HCT116 (cell line): ENCODE data around the gene IL21R. TPM values are rescaled to one million over a fixed set of nuclear protein-coding genes. Genes with fewer than 3 reads are reported as not detected.

Source experiments
- ATAC-seq: fragments of 200-7000 bp; cut with Tn5 transposase; 2 replicates; pipeline ENCODE4 v1.9.1; 2020; ENCODE audit warnings: mild to moderate bottlenecking, moderate library complexity
- BruUV-seq: library from RNA; stranded (reverse); fragments of 400-500 nt; replicated peaks from 2 replicates; lab custom pipeline; 2021; lab: Mats Ljungman, UMichigan
- CTCF ChIA-PET: fragments of 300-600 bp; sonication (Branson Sonifier 250); formaldehyde crosslinking; loops from one replicate; lab custom pipeline; 2021; ENCODE audit warnings: antibody characterized with exemption; lab: Charles Lee
- POLR2A ChIA-PET: fragments of 300-600, 350-600 bp; sonication (Branson Sonifier 250); formaldehyde crosslinking; loops from one replicate; lab custom pipeline; 2021; ENCODE audit warnings: antibody characterized with exemption; lab: Charles Lee
- RAD21 ChIA-PET, 2 experiments: fragments of 300-600 bp; sonication (Branson Sonifier 250); formaldehyde crosslinking; loops; one replicate each; lab custom pipeline; 2023; ENCODE audit warnings: low total read pairs in 2 of 2; ENCODE audit not compliant: uncharacterized antibody in 2 of 2, unreplicated experiment in 2 of 2, low non-redundant PET in 1 of 2; lab: Charles Lee
- DNase-seq: peaks from one replicate; pipeline ENCODE4 v3.0.0-alpha.2; 2010; ENCODE audit warnings: low read depth, low spot score
- H2AFZ ChIP-seq: fragments of 200-600 bp; shearing (Covaris generic), sonication (generic); 2 replicates; pipeline ENCODE4 v1.6.1; 2017; ENCODE audit warnings: low read depth, mixed run types, mixed read lengths, antibody characterized with exemption, low read length; ENCODE audit not compliant: poor library complexity, severe bottlenecking
- H3K27ac ChIP-seq: 2 replicates; pipeline ENCODE4 v1.5.1; 2012; ENCODE audit warnings: low read depth, low read length
- H3K27me3 ChIP-seq: fragments of 200-600 bp; sonication (generic); 2 replicates; pipeline ENCODE4 v1.6.1; 2016; ENCODE audit warnings: mixed run types, low read length, mixed read lengths; ENCODE audit not compliant: insufficient read depth
- H3K36me3 ChIP-seq, 2 experiments: fragments of 200-500 bp in 1 of 2; fragments of 200-600 bp in 1 of 2; sonication (Bioruptor generic) in 1 of 2; sonication (generic) in 1 of 2; 2 replicates each; pipeline versions ENCODE4 v1.5.1 to v1.6.1; 2014 to 2016; ENCODE audit warnings: low read length in 2 of 2, inconsistent platforms in 1 of 2, mixed read lengths in 1 of 2, mixed run types in 1 of 2; ENCODE audit not compliant: insufficient read depth in 2 of 2, control insufficient read depth in 1 of 2
- H3K4me1 ChIP-seq, 2 experiments: fragments of 200-600 bp in 1 of 2; sonication (generic) in 1 of 2; 2 replicates each; pipeline versions ENCODE4 v1.5.1 to v1.6.1; 2012 to 2017; ENCODE audit warnings: low read length in 2 of 2, inconsistent platforms in 1 of 2, mild to moderate bottlenecking in 1 of 2, mixed read lengths in 1 of 2, mixed run types in 1 of 2, moderate library complexity in 1 of 2; ENCODE audit not compliant: insufficient read depth in 2 of 2, control insufficient read depth in 1 of 2
- H3K4me2 ChIP-seq: fragments of 200-600 bp; sonication (generic); 2 replicates; pipeline ENCODE4 v1.6.1; 2017; ENCODE audit warnings: mixed run types, low read length, mixed read lengths
- H3K4me3 ChIP-seq, 2 experiments: fragments of 200-600 bp in 1 of 2; sonication (generic) in 1 of 2; replicated peaks in 1 of 2; 2 replicates each; pipeline ENCODE4 v1.5.1; 2011 to 2016; ENCODE audit warnings: low read length in 2 of 2, control low read depth in 1 of 2, low read depth in 1 of 2, mild to moderate bottlenecking in 1 of 2, mixed read lengths in 1 of 2, mixed run types in 1 of 2
- H3K79me2 ChIP-seq: fragments of 200-600 bp; sonication (generic); 2 replicates; pipeline ENCODE4 v1.6.1; 2017; ENCODE audit warnings: mild to moderate bottlenecking, mixed run types, low read length, moderate library complexity, mixed read lengths; ENCODE audit not compliant: insufficient read depth
- H3K9ac ChIP-seq: fragments of 200-600 bp; sonication (generic); 2 replicates; pipeline ENCODE4 v1.6.1; 2016; ENCODE audit warnings: low read length, mixed read lengths
- H3K9me2 ChIP-seq: fragments of 200-600 bp; sonication (generic), shearing (Covaris generic); 2 replicates; pipeline ENCODE4 v1.6.1; 2017; ENCODE audit warnings: mixed run types, mild to moderate bottlenecking, moderate library complexity; ENCODE audit not compliant: insufficient read depth
- H3K9me3 ChIP-seq, 2 experiments: fragments of 200-500 bp in 1 of 2; fragments of 200-600 bp in 1 of 2; sonication (Bioruptor generic) in 1 of 2; sonication (generic) in 1 of 2; 2 replicates each; pipeline ENCODE4 v1.6.1; 2014 to 2017; ENCODE audit warnings: low read length in 2 of 2, mixed read lengths in 2 of 2, inconsistent platforms in 1 of 2, low read depth in 1 of 2, mild to moderate bottlenecking in 1 of 2, mixed run types in 1 of 2, moderate library complexity in 1 of 2; ENCODE audit not compliant: control insufficient read depth in 1 of 2, insufficient read depth in 1 of 2
- H4K20me1 ChIP-seq: fragments of 200-600 bp; sonication (generic), shearing (Covaris generic); 2 replicates; pipeline ENCODE4 v1.6.1; 2017; ENCODE audit warnings: mixed run types, mild to moderate bottlenecking, moderate library complexity; ENCODE audit not compliant: insufficient read depth
- CBX3 ChIP-seq: IDR thresholded peaks from 2 replicates; pipeline ENCODE4 v1.6.1; 2012; ENCODE audit warnings: low read depth
- EZH2 ChIP-seq: fragments of 200-600 bp; sonication (generic); IDR thresholded peaks from 2 replicates; pipeline ENCODE4 v1.6.1; 2017; ENCODE audit warnings: antibody characterized with exemption, mixed run types
- FOSL1 ChIP-seq: IDR thresholded peaks from 2 replicates; pipeline ENCODE4 v1.6.1; 2012; ENCODE audit warnings: low read depth
- POLR2A ChIP-seq: IDR thresholded peaks from 2 replicates; pipeline ENCODE4 v1.7.0; 2011; ENCODE audit warnings: borderline replicate concordance; ENCODE audit not compliant: insufficient read depth, insufficient read length; ENCODE audit errors: extremely low read depth
- POLR2AphosphoS5 ChIP-seq: IDR thresholded peaks from 2 replicates; pipeline ENCODE4 v1.6.1; 2011; ENCODE audit warnings: mild to moderate bottlenecking, low read depth, low read length, moderate library complexity
- RAD21 ChIP-seq: IDR thresholded peaks from 2 replicates; pipeline ENCODE4 v1.6.1; 2012; ENCODE audit warnings: low read depth, mild to moderate bottlenecking
- SIN3A ChIP-seq: IDR thresholded peaks from 2 replicates; pipeline ENCODE4 v1.6.1; 2012; ENCODE audit warnings: low read depth
- SP1 ChIP-seq: IDR thresholded peaks from 2 replicates; pipeline ENCODE4 v1.6.1; 2012; ENCODE audit warnings: low read depth
- ZFX ChIP-seq: fragments of 450-650 bp; IDR thresholded peaks from 2 replicates; pipeline ENCODE4 v1.6.1; 2017
- intact Hi-C: fragments of 100-400 bp; cut with micrococcal nuclease; formaldehyde crosslinking; loops from 2 replicates; pipeline ENCODE4 v1.10.0; 2022
- total RNA-seq: library from RNA; stranded (reverse); gene quantifications from one replicate; pipeline ENCODE4 v1.2.1, GENCODE V29; 2021; ENCODE audit not compliant: unreplicated experiment
- TF ChIP-seq, protein P1 (sequence below): IDR thresholded peaks from 2 replicates; pipeline ENCODE4 v1.6.1; 2012
- TF ChIP-seq, protein P2 (sequence below), 3 experiments: fragments of 200-600 bp in 1 of 3; sonication (generic) in 1 of 3; IDR thresholded peaks in 2 of 3; conservative IDR thresholded peaks in 1 of 3; 2 replicates each; pipeline ENCODE4 v1.5.1; 2012 to 2017; ENCODE audit warnings: low read depth in 2 of 3, low read length in 2 of 3, antibody characterized with exemption in 1 of 3, borderline replicate concordance in 1 of 3, control low read depth in 1 of 3, mild to moderate bottlenecking in 1 of 3, mixed read lengths in 1 of 3, mixed run types in 1 of 3, moderate library complexity in 1 of 3; ENCODE audit not compliant: insufficient read depth in 1 of 3

Gene IL21R
- total RNA-seq, 1 experiment from 2014 or later = 1.2 TPM

GRCh38 chr16:27374221-27374803, 27.7 kb upstream of the IL21R start:
- DNase-seq (no peak), ATAC-seq (no peak)
- CTCF ChIA-PET = interaction anchor here (1.0 to 2.4 kb wide), 4 partner anchors 52 to 264 kb away, joined by 4 to 20 read pairs (median 10); no protein-coding TSS in a partner anchor
- Histone ChIP-seq H4K20me1 (no peaks in the 10 kb centered on the region), H3K79me2 (no peaks in the 10 kb centered on the region), H3K4me2 (peak overlapping the region; percentile 45), H2AFZ (no peak overlapping the region), H3K27me3 (no peaks in the 10 kb centered on the region), H3K36me3 (no peaks in the 10 kb centered on the region)
- POLR2A ChIA-PET = interaction anchor here (0.9 to 1.3 kb wide), 2 partner anchors 13 to 171 kb away, joined by 3 to 4 read pairs; partner anchors contain the start of gene KDM8
- TF ChIP-seq EZH2 = no peak
- TF ChIP-seq, all 23 proteins: peak for 0
- Histone ChIP-seq H3K4me1 (peaks cover 6 to 16% of the 10 kb centered on the region in 2 experiments; a peak in 3 of 4 replicates), H3K9me2 (no peaks in the 10 kb centered on the region), H3K9me3 (no peaks in the 10 kb centered on the region), H3K4me3 (no peak overlapping the region), H3K9ac (no peak overlapping the region), H3K27ac (peak overlapping the region; percentile 40; the same call in 1 of the 2 replicates)
- BruUV-seq = TSS peak; percentile 54
- RAD21 ChIA-PET = interaction anchor here in 1 of 2 experiments (1.0 kb wide), 1 partner anchor 195 kb away, joined by 5 read pairs; no protein-coding TSS in a partner anchor
- intact Hi-C loops = no loop called here

DNA sequence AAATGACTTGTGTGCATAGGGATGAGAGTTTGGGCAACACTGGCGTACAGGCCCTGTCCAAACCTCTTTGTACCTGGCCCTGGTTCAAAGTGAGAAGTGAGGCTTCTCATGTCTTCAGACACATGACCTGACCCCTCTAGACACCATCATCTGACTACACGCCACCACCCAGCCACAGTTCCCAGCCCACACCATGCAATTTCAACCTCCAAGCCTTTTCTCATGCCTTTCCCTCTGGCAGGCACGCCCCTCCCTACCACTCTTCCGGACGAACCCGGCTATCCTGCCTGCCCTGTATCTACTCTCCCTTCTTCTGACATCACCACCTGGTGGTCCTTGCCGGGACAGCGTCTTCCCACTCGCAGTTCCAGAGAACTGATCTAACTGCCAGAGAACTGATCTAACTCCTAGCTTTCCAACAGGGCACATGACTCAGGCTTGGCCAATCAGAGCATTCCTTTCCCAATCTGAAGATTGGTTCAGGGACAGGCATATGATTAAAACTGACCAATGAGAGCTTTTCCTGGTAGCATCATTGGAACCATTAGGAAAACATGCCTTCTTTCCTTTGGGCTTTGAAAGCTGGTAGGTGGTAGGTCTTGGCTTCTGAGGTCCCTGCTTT, 27.1 kb upstream of the IL21R start:
- TF ChIP-seq EZH2 = no peak
- peak; percentile 58 for TF ChIP-seq POLR2AphosphoS5
- no peak for TF ChIP-seq ZFX
- no peak for TF ChIP-seq FOSL1
- TF ChIP-seq SIN3A = no peak
- peak; percentile 65 for TF ChIP-seq SP1
- TF ChIP-seq, protein P1, sequence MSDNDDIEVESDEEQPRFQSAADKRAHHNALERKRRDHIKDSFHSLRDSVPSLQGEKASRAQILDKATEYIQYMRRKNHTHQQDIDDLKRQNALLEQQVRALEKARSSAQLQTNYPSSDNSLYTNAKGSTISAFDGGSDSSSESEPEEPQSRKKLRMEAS = peak; percentile 19; the same call in 1 of the 2 replicates
- TF ChIP-seq POLR2A = peak; percentile 89
- TF ChIP-seq, protein P2, sequence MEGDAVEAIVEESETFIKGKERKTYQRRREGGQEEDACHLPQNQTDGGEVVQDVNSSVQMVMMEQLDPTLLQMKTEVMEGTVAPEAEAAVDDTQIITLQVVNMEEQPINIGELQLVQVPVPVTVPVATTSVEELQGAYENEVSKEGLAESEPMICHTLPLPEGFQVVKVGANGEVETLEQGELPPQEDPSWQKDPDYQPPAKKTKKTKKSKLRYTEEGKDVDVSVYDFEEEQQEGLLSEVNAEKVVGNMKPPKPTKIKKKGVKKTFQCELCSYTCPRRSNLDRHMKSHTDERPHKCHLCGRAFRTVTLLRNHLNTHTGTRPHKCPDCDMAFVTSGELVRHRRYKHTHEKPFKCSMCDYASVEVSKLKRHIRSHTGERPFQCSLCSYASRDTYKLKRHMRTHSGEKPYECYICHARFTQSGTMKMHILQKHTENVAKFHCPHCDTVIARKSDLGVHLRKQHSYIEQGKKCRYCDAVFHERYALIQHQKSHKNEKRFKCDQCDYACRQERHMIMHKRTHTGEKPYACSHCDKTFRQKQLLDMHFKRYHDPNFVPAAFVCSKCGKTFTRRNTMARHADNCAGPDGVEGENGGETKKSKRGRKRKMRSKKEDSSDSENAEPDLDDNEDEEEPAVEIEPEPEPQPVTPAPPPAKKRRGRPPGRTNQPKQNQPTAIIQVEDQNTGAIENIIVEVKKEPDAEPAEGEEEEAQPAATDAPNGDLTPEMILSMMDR (IDR thresholded peaks at IDR 0.05 in 2 of 3, conservative IDR thresholded peaks at IDR 0.05 in 1 of 3; ENCODE audit: borderline replicate concordance in 1 of 3, insufficient read depth in 1 of 3, low read depth in 2 of 3, low read length in 2 of 3) = peak; percentile 43 to 79 (median 69); a peak in 5 of 6 replicates
- TF ChIP-seq RAD21 = peak; percentile 59
- peak; percentile 55; the same call in 1 of the 2 replicates for TF ChIP-seq CBX3
- Histone ChIP-seq H3K9ac (no peak overlapping the region), H3K9me3 (no peaks in the 10 kb centered on the region), H4K20me1 (no peaks in the 10 kb centered on the region), H2AFZ (peak overlapping the region; percentile 3), H3K4me3 (peak overlapping the region in 1 of 2 experiments; percentile 19; a peak in 2 of 4 replicates), H3K4me2 (peak overlapping the region; percentile 45), H3K9me2 (no peaks in the 10 kb centered on the region), H3K79me2 (no peaks in the 10 kb centered on the region), H3K4me1 (peaks cover 6 to 16% of the 10 kb centered on the region in 2 experiments; a peak in 3 of 4 replicates), H3K36me3 (no peaks in the 10 kb centered on the region), H3K27ac (peak overlapping the region; percentile 40), H3K27me3 (no peaks in the 10 kb centered on the region)
- DNase-seq (peak; percentile 94), ATAC-seq (peak; percentile 99)
- ChIA-PET POLR2A (interaction anchor here (0.7 to 1.6 kb wide), 4 partner anchors 9 to 171 kb away, joined by 3 to 7 read pairs (median 4); partner anchors contain the start of gene KDM8), RAD21 (interaction anchor here (0.6 to 1.0 kb wide), 2 partner anchors 187 to 195 kb away, joined by 3 to 5 read pairs; no protein-coding TSS in a partner anchor), CTCF (interaction anchor here (1.0 to 2.4 kb wide), 7 partner anchors 9 to 265 kb away, joined by 4 to 20 read pairs (median 4); no protein-coding TSS in a partner anchor)
- no TSS peak for BruUV-seq
- intact Hi-C loops = no loop called here
